Measurements from ENCODE around the gene RFX2. TPM values are rescaled to one million over a fixed set of nuclear protein-coding genes. Genes with fewer than 3 reads are reported as not detected.

RFX2 gene
- total RNA-seq, 1 experiment from 2014 or later: 3.7 TPM

- Histone ChIP-seq H2AFZ (ENCODE audit: low read length) (no peak overlapping the region), H3T11ph (ENCODE audit: low read length) (no peak overlapping the region), H3K79me1 (ENCODE audit: insufficient read depth, low read depth, low read length, poor library complexity, severe bottlenecking) (no peaks in the 10 kb centered on the region), H3K56ac (ENCODE audit: insufficient read length, low read depth, low read length) (no peak overlapping the region), H3K4me2 (ENCODE audit: insufficient read depth, insufficient read length, low read length) (no peak overlapping the region), H3K18ac (ENCODE audit: insufficient read length, low read depth, low read length) (no peak overlapping the region), H2AK5ac (ENCODE audit: insufficient read length, low read length) (no peak overlapping the region), H3K23me2 (ENCODE audit: insufficient read length, low read depth, low read length, poor library complexity, severe bottlenecking) (no peaks in the 10 kb centered on the region), H3K9ac (ENCODE audit: extremely low read depth, insufficient read length, low read length) (no peak overlapping the region), H2BK120ac (ENCODE audit: low read depth, low read length, poor library complexity, severe bottlenecking) (no peak overlapping the region), H2BK15ac (ENCODE audit: low read depth, low read length) (no peak overlapping the region), H4K8ac (replicated peaks; ENCODE audit: insufficient read length, low read depth, low read length) (no peak overlapping the region), H3K9me3 (ENCODE audit: control insufficient read depth, low read depth, low read length) (no peaks in the 10 kb centered on the region), H3K23ac (ENCODE audit: insufficient read length, low read depth, low read length) (no peak overlapping the region), H3K27me3 (ENCODE audit: insufficient read depth, low read length) (no peaks in the 10 kb centered on the region), H3K79me2 (ENCODE audit: insufficient read depth, low read length) (no peaks in the 10 kb centered on the region), H3K27ac (ENCODE audit: insufficient read length, low read depth, low read length) (no peak overlapping the region), H4K20me1 (ENCODE audit: control insufficient read depth, insufficient read depth, insufficient read length) (no peaks in the 10 kb centered on the region), H4K91ac (ENCODE audit: insufficient read length, low read depth, low read length) (no peak overlapping the region), H4K5ac (ENCODE audit: insufficient read length, low read depth, low read length) (no peak overlapping the region), H2BK5ac (ENCODE audit: insufficient read length, low read length) (no peak overlapping the region), H3K4me1 (ENCODE audit: insufficient read depth, low read length) (no peaks in the 10 kb centered on the region), H2BK12ac (ENCODE audit: insufficient read length, low read depth, low read length) (no peak overlapping the region), H3K14ac (ENCODE audit: insufficient read depth, low read length) (no peak overlapping the region), H2BK20ac (ENCODE audit: low read depth, low read length, poor library complexity, severe bottlenecking) (no peak overlapping the region), H3K4ac (ENCODE audit: low read depth, low read length) (no peak overlapping the region)
- H3K4me1 Mint-ChIP-seq: peaks cover 0 to 5% of the 10 kb centered on the region in 2 experiments; a peak in 2 of 4 replicates
- no peak for TF ChIP-seq CTCF (conservative IDR thresholded peaks at IDR 0.05)
- no CpG with 5 or more reads among the region's 1 CpG for WGBS (ENCODE audit: extremely low coverage, insufficient read length, low lambda C conversion rate)
- no peaks in the 10 kb centered on the region for H3K36me3 Mint-ChIP-seq (ENCODE audit: insufficient read depth in 1 of 3, low read depth in 3 of 3)
- peaks cover 14 to 22% of the 10 kb centered on the region in 2 experiments; a peak in 4 of 5 replicates for H3K9me3 Mint-ChIP-seq
- no peak overlapping the region for H3K27ac Mint-ChIP-seq
- peaks cover 49% of the 10 kb centered on the region for H3K27me3 Mint-ChIP-seq (ENCODE audit: low read depth)
- no peak overlapping the region for H3K4me3 Mint-ChIP-seq
- DNase-seq: no peak
These were observed 5.7 kb upstream of the RFX2 start for GRCh38 chr19:6115992-6116391.
